Nephron progenitor cell (in vitro differentiated cells): ENCODE results near the gene ATP2C2.

Source experiments
- DNase-seq: peaks from one replicate; pipeline ENCODE4 v3.0.0; 2021
- H3K27ac Mint-ChIP-seq: 2 replicates; pipeline ENCODE4 v1.8.0; 2021; ENCODE audit warnings: mild to moderate bottlenecking, moderate library complexity, mixed read lengths
- H3K27me3 Mint-ChIP-seq: 2 replicates; pipeline ENCODE4 v1.8.0; 2021; ENCODE audit warnings: mild to moderate bottlenecking, low read depth, mixed read lengths; ENCODE audit not compliant: poor library complexity
- H3K36me3 Mint-ChIP-seq: 2 replicates; pipeline ENCODE4 v1.8.0; 2021; ENCODE audit warnings: low read depth, mixed read lengths
- H3K4me1 Mint-ChIP-seq: 2 replicates; pipeline ENCODE4 v1.8.0; 2021; ENCODE audit warnings: mixed read lengths
- H3K4me3 Mint-ChIP-seq: 2 replicates; pipeline ENCODE4 v1.8.0; 2021; ENCODE audit warnings: mild to moderate bottlenecking, moderate library complexity, mixed read lengths
- H3K9me3 Mint-ChIP-seq: 2 replicates; pipeline ENCODE4 v1.8.0; 2021; ENCODE audit warnings: mild to moderate bottlenecking, moderate library complexity, mixed read lengths
- CTCF ChIP-seq: fragments of 200-600 bp; sonication (generic); IDR thresholded peaks from 2 replicates; pipeline ENCODE4 v1.5.0; 2021; ENCODE audit warnings: antibody characterized with exemption

ATP2C2 gene

DNA sequence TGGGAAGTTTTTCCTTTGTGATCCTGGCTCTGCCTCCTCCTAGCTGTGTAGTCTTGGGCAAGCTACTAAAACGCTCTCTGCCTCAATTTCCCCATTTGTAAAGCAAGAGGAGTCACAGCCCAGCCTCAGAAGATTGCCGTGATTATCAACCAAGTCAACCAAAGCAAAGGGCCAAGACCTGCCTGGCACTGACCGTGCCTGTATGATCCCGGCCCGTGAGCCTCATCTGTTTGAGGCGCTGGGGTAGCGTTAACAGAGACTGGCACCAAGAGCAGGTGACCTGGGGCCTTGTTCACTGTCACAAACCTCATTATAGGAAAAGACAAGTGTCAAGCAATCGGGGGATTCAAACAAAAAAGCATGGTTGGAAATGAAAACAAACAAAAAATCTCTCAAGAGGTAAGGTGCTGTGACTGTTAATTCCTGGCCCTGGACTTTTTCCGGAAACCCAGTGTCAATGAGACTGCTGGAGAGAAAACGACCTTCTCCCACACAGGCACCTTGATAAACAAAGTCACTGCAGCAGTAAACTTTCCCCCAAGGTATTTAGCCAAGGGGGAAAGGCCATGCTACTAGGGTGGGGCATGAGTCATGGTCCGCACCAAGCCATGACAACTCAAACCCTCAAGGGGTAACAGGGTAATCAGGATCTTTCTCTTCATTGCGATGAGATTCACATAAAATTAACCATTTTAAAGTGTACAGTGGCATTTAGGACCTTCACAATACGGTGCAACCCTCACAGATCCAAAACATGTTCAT lies 130.7 kb downstream of the ATP2C2 start:
- TF ChIP-seq CTCF: no peak
- no peak for DNase-seq
- H3K4me3 Mint-ChIP-seq: no peak overlapping the region
- peaks cover 17% of the 10 kb centered on the region for H3K9me3 Mint-ChIP-seq
- H3K4me1 Mint-ChIP-seq: peaks cover 39% of the 10 kb centered on the region
- no peak overlapping the region for H3K27ac Mint-ChIP-seq
- H3K36me3 Mint-ChIP-seq: peaks cover 56% of the 10 kb centered on the region
- peaks cover 2% of the 10 kb centered on the region for H3K27me3 Mint-ChIP-seq

- peaks cover 11% of the 10 kb centered on the region for H3K9me3 Mint-ChIP-seq
- no peak for TF ChIP-seq CTCF
- DNase-seq: no peak
- peaks cover 2% of the 10 kb centered on the region for H3K27me3 Mint-ChIP-seq
- no peak overlapping the region for H3K4me3 Mint-ChIP-seq
- H3K36me3 Mint-ChIP-seq: peaks cover 50% of the 10 kb centered on the region
- no peak overlapping the region for H3K27ac Mint-ChIP-seq
- peaks cover 42% of the 10 kb centered on the region for H3K4me1 Mint-ChIP-seq
Measured at GRCh38 chr16:84499638-84500037, 131.3 kb downstream of the ATP2C2 start.

DNA sequence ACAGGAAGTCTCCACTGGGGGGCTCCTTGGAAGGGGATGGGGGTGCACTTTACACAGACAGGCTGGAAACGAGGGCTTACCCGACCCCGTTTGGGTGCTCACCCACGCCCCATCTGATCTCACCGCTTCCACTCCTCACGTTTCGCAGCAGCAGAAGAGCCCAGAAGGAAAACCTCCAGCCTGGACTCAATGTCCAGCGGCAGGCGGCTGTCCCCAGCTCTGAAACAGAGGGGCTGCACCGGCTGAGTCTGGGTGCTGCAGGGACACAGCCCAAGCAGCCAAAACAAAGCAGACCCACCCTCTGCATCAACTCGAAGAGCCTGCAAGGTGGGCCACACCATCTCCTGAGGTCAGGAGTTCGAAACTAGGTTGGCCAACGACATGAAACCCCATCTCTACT lies 132.2 kb downstream of the ATP2C2 start:
- Mint-ChIP-seq H3K27ac (no peak overlapping the region), H3K4me1 (peaks cover 51% of the 10 kb centered on the region), H3K36me3 (peaks cover 41% of the 10 kb centered on the region), H3K4me3 (no peak overlapping the region), H3K9me3 (peaks cover 2% of the 10 kb centered on the region), H3K27me3 (peaks cover 1% of the 10 kb centered on the region)
- TF ChIP-seq CTCF: no peak
- DNase-seq: no peak

GRCh38 chr16:84501077-84501735 lies 132.9 kb downstream of the ATP2C2 start:
- Mint-ChIP-seq H3K4me3 (no peak overlapping the region), H3K9me3 (no peaks in the 10 kb centered on the region), H3K27me3 (no peaks in the 10 kb centered on the region), H3K36me3 (peaks cover 34% of the 10 kb centered on the region), H3K4me1 (peaks cover 55% of the 10 kb centered on the region), H3K27ac (no peak overlapping the region)
- DNase-seq: no peak
- no peak for TF ChIP-seq CTCF

DNA sequence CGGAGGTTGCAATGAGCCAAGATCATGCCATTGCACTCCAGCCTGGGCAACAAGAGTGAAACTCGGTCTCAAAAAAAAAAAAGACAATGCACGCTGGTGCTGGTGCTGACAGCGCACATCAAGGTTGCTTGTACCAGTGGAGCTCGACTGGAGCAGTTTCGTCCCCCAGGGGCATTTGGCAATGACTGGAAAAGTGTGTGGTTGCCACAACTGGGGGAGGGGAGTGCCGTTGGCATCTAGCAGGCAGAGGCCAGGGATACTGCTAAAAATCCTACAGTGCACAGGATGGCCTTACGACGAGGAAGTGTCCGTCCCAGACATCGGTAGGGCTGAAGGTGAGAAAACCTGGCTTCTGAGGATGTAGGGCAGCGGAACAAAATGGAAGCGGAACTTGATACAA lies 133.7 kb downstream of the ATP2C2 start:
- no peak for TF ChIP-seq CTCF
- Mint-ChIP-seq H3K9me3 (no peaks in the 10 kb centered on the region), H3K4me1 (peaks cover 59% of the 10 kb centered on the region), H3K27ac (no peak overlapping the region), H3K4me3 (no peak overlapping the region), H3K27me3 (peaks cover 2% of the 10 kb centered on the region), H3K36me3 (peaks cover 26% of the 10 kb centered on the region)
- no peak for DNase-seq
